ENCODE data around the gene PLCE1.

- TF ChIP-seq POLR2A (IDR thresholded peaks at IDR 0.05; ENCODE audit: low read depth, low read length), result no peak
- TF ChIP-seq CTCF (IDR thresholded peaks at IDR 0.05; ENCODE audit: extremely low read depth in 1 of 2, insufficient read depth in 1 of 2, low read depth in 1 of 2, low read length in 2 of 2), result no peak
- TF ChIP-seq MAX (IDR thresholded peaks at IDR 0.05; ENCODE audit: insufficient read depth, insufficient read length), result no peak
Measured at GRCh38 chr10:94012834-94013233, 19.1 kb downstream of the PLCE1 start.

All from endothelial cell of umbilical vein (primary cell).